Neuronal stem cell (in vitro differentiated cells): Measurements from ENCODE around the gene ACBD7. TPM values are rescaled to one million over a fixed set of nuclear protein-coding genes. Genes with fewer than 3 reads are reported as not detected.

Experiments used
- DNase-seq: peaks from one replicate; pipeline ENCODE4 v3.0.0-alpha.2; 2013; ENCODE audit warnings: low spot score
- H2AFZ ChIP-seq: one replicate; pipeline ENCODE4 v1.6.1; 2013; ENCODE audit warnings: mild to moderate bottlenecking, low read length, inconsistent platforms
- H2AK5ac ChIP-seq: 2 replicates; pipeline ENCODE4 v1.6.1; 2013; ENCODE audit warnings: low read depth, mild to moderate bottlenecking, inconsistent platforms, low read length, moderate library complexity, mixed read lengths
- H2BK120ac ChIP-seq: 2 replicates; pipeline ENCODE4 v1.6.1; 2013; ENCODE audit warnings: low read depth, mild to moderate bottlenecking, inconsistent platforms, low read length, moderate library complexity, mixed read lengths
- H2BK12ac ChIP-seq: one replicate; pipeline ENCODE4 v1.6.1; 2013; ENCODE audit warnings: low read length, inconsistent platforms
- H2BK15ac ChIP-seq: 2 replicates; pipeline ENCODE4 v1.6.1; 2013; ENCODE audit warnings: mild to moderate bottlenecking, low read length, inconsistent platforms, mixed read lengths
- H2BK5ac ChIP-seq: one replicate; pipeline ENCODE4 v1.6.1; 2013; ENCODE audit warnings: inconsistent platforms, mild to moderate bottlenecking, low read length, moderate library complexity
- H3K14ac ChIP-seq: one replicate; pipeline ENCODE4 v1.6.1; 2013; ENCODE audit warnings: low read length, inconsistent platforms
- H3K18ac ChIP-seq: 2 replicates; pipeline ENCODE4 v1.6.1; 2013; ENCODE audit warnings: low read length, inconsistent platforms
- H3K23ac ChIP-seq: 2 replicates; pipeline ENCODE4 v1.6.1; 2013; ENCODE audit warnings: low read depth, mild to moderate bottlenecking, mixed read lengths, low read length, inconsistent platforms; ENCODE audit not compliant: poor library complexity
- H3K27ac ChIP-seq: replicated peaks from 3 replicates; pipeline ENCODE4 v1.5.1; 2013; ENCODE audit warnings: low read length, inconsistent platforms
- H3K27me3 ChIP-seq, 3 experiments: 2 replicates each; pipeline ENCODE4 v1.6.1; 2013; ENCODE audit warnings: low read length in 3 of 3, mild to moderate bottlenecking in 2 of 3, inconsistent platforms in 1 of 3, low read depth in 1 of 3, mixed read lengths in 1 of 3, moderate library complexity in 1 of 3; ENCODE audit not compliant: control insufficient read depth in 3 of 3, insufficient read depth in 3 of 3
- H3K36me3 ChIP-seq, 2 donors: replicated peaks in 1 of 2; 2 replicates each; pipeline ENCODE4 v1.6.1; 2013; ENCODE audit warnings: low read length in 2 of 2; ENCODE audit not compliant: control insufficient read depth in 2 of 2, insufficient read depth in 2 of 2
- H3K4ac ChIP-seq: 2 replicates; pipeline ENCODE4 v1.6.1; 2013; ENCODE audit warnings: inconsistent platforms, mild to moderate bottlenecking, low read length, moderate library complexity
- H3K4me1 ChIP-seq, 2 donors: 1 replicate in 1 of 2; 2 replicates in 1 of 2; pipeline ENCODE4 v1.6.1; 2013; ENCODE audit warnings: low read length in 2 of 2, low read depth in 1 of 2; ENCODE audit not compliant: control insufficient read depth in 2 of 2, insufficient read depth in 1 of 2
- H3K4me2 ChIP-seq: one replicate; pipeline ENCODE4 v1.6.1; 2013; ENCODE audit warnings: mild to moderate bottlenecking, low read length, inconsistent platforms; ENCODE audit not compliant: insufficient read depth, poor library complexity, severe bottlenecking
- H3K4me3 ChIP-seq, 2 donors: 2 replicates each; pipeline ENCODE4 v1.5.1; 2013; ENCODE audit warnings: low read length in 2 of 2, mild to moderate bottlenecking in 2 of 2, inconsistent platforms in 1 of 2, moderate library complexity in 1 of 2
- H3K79me1 ChIP-seq: one replicate; pipeline ENCODE4 v1.6.1; 2013; ENCODE audit warnings: low read depth, mild to moderate bottlenecking, inconsistent platforms, low read length, moderate library complexity
- H3K9ac ChIP-seq: one replicate; pipeline ENCODE4 v1.6.1; 2013; ENCODE audit warnings: mild to moderate bottlenecking, low read depth, low read length, inconsistent platforms; ENCODE audit not compliant: poor library complexity
- H3K9me3 ChIP-seq, 2 donors: replicated peaks in 1 of 2; 2 replicates each; pipeline versions ENCODE3 to v1.6.1; 2013; ENCODE audit warnings: low read length in 2 of 2, mild to moderate bottlenecking in 2 of 2, inconsistent platforms in 1 of 2, low read depth in 1 of 2, mixed read lengths in 1 of 2, moderate library complexity in 1 of 2; ENCODE audit not compliant: control insufficient read depth in 2 of 2, insufficient read depth in 1 of 2
- H4K8ac ChIP-seq: one replicate; pipeline ENCODE4 v1.6.1; 2013; ENCODE audit warnings: low read depth, mild to moderate bottlenecking, inconsistent platforms, low read length, moderate library complexity
- H4K91ac ChIP-seq: one replicate; pipeline ENCODE4 v1.6.1; 2013; ENCODE audit warnings: low read length, low read depth, mild to moderate bottlenecking, inconsistent platforms; ENCODE audit not compliant: poor library complexity
- WGBS, 2 donors: extraction: QIAGEN DNeasy Blood & Tissue Kit; methylation state at CpG; one replicate each; pipeline ENCODE4 v1.1.7; 2013; ENCODE audit warnings: missing lambda C conversion rate in 2 of 2, mixed read lengths in 1 of 2; ENCODE audit not compliant: insufficient read length in 2 of 2, insufficient replicate concordance in 1 of 2; ENCODE audit errors: extremely low coverage in 2 of 2; 5-methylcytosine and 5-hydroxymethylcytosine counted together
- polyA plus RNA-seq, 2 experiments: library from polyadenylated mRNA; stranded (reverse); fragments of 200-250 nt; gene quantifications; one replicate each; pipeline ENCODE4 v1.2.3, GENCODE V29; 2013

Gene ACBD7
- polyA plus RNA-seq (2013, experiment 1 of 2), result 29.0 TPM
- polyA plus RNA-seq (2013, experiment 2 of 2), result 30.5 TPM

DNA sequence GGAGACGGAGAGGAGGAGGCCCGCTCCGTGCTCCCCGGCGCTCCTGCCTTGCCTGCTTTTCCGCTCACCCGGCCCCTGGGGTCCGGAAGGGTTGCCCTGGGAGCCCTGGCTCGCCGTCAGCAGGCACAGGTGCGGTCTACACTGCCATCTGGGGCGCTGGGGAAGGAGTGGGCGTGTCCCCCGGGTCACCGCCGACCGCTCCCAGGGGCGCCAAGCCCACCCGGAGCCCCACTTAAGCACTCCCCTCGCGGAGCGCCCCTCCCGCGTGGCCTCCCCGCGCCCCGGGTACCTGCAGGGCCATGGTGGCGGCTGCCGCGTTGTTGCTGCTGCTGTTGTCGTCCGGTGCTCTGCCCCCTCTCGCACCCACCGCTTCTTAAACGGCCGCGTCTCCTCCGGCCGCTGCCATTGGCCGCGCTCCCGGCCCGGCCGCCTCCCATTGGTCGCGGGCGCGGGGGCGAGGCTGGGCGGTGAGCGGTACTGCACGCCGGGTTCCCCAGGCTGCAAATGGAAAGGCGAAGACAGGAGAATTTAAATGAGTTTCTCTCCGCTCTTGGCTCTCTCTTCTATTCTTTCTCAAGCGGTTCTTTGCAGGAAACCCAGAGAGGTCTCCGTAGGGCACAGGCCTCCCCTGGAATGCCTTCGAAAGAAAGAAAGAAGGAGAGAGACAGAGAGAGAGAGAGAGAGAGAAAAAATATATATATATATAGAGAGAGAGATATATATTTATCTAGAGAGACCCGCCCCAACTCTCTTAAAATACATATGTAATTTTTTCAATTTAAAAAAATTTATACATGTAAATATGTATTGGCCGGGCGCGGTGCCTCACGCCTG lies at the start of gene ACBD7:
ACBD7 (minus strand) TSS at position 349 of the 834 bp plus-strand sequence; CDS start at position 301, 48 bp downstream.
- peak within 1 kb of the TSS; percentile 38 for H3K14ac ChIP-seq
- peak within 1 kb of the TSS; percentile 83 to 96 for H3K4me3 ChIP-seq
- peak within 1 kb of the TSS; percentile 39 for H2BK5ac ChIP-seq
- H4K8ac ChIP-seq, result no peak within 1 kb of the TSS
- DNase-seq, result peak; percentile 84
- WGBS, 2 donors, result no CpG with 5 or more reads among the region's 63 CpGs
- H2AFZ ChIP-seq, result peak within 1 kb of the TSS; percentile 100
- peak within 1 kb of the TSS; percentile 88 for H3K9ac ChIP-seq
- peaks cover 3% of the 10 kb centered on the region for H3K79me1 ChIP-seq
- no peak within 1 kb of the TSS for H2BK12ac ChIP-seq
- peak within 1 kb of the TSS; percentile 58 for H2BK15ac ChIP-seq
- peaks cover 4 to 5% of the 10 kb centered on the region in 2 donors for H3K9me3 ChIP-seq
- no peak within 1 kb of the TSS for H2BK120ac ChIP-seq
- H3K4me2 ChIP-seq, result peak within 1 kb of the TSS; percentile 66
- peaks cover 5 to 6% of the 10 kb centered on the region in 2 donors for H3K4me1 ChIP-seq
- no peaks in the 10 kb centered on the region for H3K27me3 ChIP-seq
- no peak within 1 kb of the TSS for H3K27ac ChIP-seq
- H3K18ac ChIP-seq, result peak within 1 kb of the TSS; percentile 97
- peaks cover 0 to 3% of the 10 kb centered on the region in 2 donors for H3K36me3 ChIP-seq
- no peak within 1 kb of the TSS for H2AK5ac ChIP-seq
- H4K91ac ChIP-seq, result no peak within 1 kb of the TSS
- H3K23ac ChIP-seq, result no peak within 1 kb of the TSS
- H3K4ac ChIP-seq, result no peak within 1 kb of the TSS

DNA sequence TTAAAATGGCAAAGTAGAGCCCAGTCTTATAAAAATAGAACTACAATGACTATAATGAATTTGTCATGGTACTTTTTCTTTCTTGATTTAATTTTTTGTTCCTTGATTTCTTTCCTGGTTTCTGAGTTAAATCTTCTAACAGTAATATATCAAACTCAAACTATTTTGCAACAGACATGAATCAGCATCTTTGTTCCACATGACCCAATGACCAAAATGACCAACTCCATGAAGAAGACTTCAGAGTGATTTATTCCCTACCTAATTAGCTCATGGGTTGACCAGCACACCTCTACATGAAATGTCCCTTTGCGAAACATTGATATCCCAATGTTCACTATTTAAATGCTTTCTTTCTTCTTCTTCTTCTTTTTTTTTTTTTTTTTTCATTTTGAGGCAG lies 49.1 kb upstream of the ACBD7 start:
- Histone ChIP-seq H3K18ac (no peak overlapping the region), H3K4me1 (peaks cover 4 to 13% of the 10 kb centered on the region in 2 donors), H4K91ac (no peak overlapping the region), H3K36me3 (peaks cover 18 to 64% of the 10 kb centered on the region in 2 donors), H2BK15ac (no peak overlapping the region), H2BK5ac (no peak overlapping the region), H3K9me3 (no peaks in the 10 kb centered on the region), H3K4ac (no peak overlapping the region), H3K4me3 (no peak overlapping the region), H3K27ac (no peak overlapping the region), H3K27me3 (no peaks in the 10 kb centered on the region), H2BK12ac (no peak overlapping the region), H3K9ac (no peak overlapping the region), H3K23ac (no peak overlapping the region), H2AFZ (no peak overlapping the region), H4K8ac (no peak overlapping the region), H2BK120ac (no peak overlapping the region), H3K14ac (no peak overlapping the region), H2AK5ac (no peak overlapping the region), H3K4me2 (no peak overlapping the region), H3K79me1 (no peaks in the 10 kb centered on the region)
- WGBS, 2 donors, result no CpG with 5 or more reads among the region's 1 CpG
- DNase-seq, result no peak

DNA sequence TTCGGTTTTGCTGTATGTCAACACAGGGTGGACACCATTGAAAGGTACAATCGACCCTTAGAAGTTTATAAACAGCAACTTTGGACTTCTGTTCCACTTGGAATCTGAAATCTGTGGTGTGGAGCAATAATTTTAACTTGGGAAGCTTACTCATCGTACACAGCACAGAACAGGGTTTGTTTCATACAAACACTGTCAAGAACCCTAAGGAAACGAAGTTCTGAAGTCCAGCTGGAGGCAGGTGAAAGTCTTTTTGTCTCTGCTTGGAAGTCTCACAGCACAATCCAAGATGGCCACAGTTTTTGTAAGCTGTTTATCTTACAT lies 48.4 kb upstream of the ACBD7 start:
- H2BK12ac ChIP-seq, result no peak overlapping the region
- no peak overlapping the region for H3K4ac ChIP-seq
- H3K79me1 ChIP-seq, result no peaks in the 10 kb centered on the region
- H3K27me3 ChIP-seq, result no peaks in the 10 kb centered on the region
- H3K23ac ChIP-seq, result no peak overlapping the region
- H4K8ac ChIP-seq, result no peak overlapping the region
- H3K4me2 ChIP-seq, result no peak overlapping the region
- peaks cover 20 to 71% of the 10 kb centered on the region in 2 donors for H3K36me3 ChIP-seq
- H3K4me1 ChIP-seq, result peaks cover 4 to 13% of the 10 kb centered on the region in 2 donors
- H2BK15ac ChIP-seq, result no peak overlapping the region
- H3K18ac ChIP-seq, result no peak overlapping the region
- H3K4me3 ChIP-seq, result no peak overlapping the region
- H3K14ac ChIP-seq, result no peak overlapping the region
- H2BK5ac ChIP-seq, result no peak overlapping the region
- no peak overlapping the region for H2AK5ac ChIP-seq
- H2BK120ac ChIP-seq, result no peak overlapping the region
- no peak overlapping the region for H3K27ac ChIP-seq
- no CpG with 5 or more reads among the region's 4 CpGs for WGBS, 2 donors
- H4K91ac ChIP-seq, result no peak overlapping the region
- DNase-seq, result no peak
- H2AFZ ChIP-seq, result no peak overlapping the region
- no peak overlapping the region for H3K9ac ChIP-seq
- no peaks in the 10 kb centered on the region for H3K9me3 ChIP-seq

DNA sequence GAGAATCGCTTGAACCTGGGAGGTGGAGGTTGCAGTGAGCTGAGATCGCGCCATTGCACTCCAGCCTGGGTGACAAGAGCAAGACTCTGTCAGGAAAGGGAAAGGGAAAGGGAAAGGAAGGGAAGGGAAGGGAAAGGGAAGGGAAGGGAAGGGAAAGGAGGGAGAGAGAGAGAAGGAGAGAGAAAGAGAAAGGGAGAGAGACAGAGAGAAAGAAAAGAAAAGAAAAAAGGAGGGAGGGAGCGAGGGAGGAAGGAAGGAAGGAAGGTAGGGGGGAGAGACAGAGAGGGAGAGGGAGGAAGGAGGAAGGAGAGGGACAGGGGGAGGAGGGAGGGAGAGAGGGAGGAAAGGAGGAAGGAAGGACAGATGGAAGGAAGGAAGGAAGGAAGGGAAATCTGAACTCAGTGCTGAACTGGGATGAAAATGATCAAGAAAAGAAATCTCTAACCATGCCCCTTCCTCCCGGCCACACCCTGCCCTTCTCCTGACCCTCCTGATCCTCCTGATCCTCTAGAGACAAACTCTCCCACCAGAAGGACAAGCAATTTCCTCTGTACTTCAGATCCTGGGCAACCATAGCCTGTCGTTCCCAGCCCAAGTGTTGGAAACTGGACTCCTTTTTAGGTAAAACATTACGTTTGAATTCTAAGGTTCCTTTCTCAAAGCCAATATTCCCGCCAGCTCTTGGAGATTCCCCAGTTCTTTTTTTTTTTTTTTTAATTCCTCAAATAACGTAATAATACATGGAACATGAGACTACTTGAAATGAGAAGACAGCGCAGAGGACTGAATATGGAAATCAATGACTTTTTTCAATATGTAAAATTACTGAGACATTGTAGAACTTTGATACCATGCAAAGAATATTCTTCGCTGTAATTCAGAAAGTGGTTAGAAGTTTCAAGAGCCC lies 47.8 kb upstream of the ACBD7 start:
- H4K8ac ChIP-seq, result no peak overlapping the region
- H2AK5ac ChIP-seq, result no peak overlapping the region
- H3K9ac ChIP-seq, result no peak overlapping the region
- DNase-seq, result no peak
- H3K27ac ChIP-seq, result no peak overlapping the region
- H2AFZ ChIP-seq, result no peak overlapping the region
- no peak overlapping the region for H3K4me2 ChIP-seq
- no peak overlapping the region for H3K23ac ChIP-seq
- H3K79me1 ChIP-seq, result no peaks in the 10 kb centered on the region
- no peak overlapping the region for H2BK12ac ChIP-seq
- WGBS, 2 donors, result no CpG with 5 or more reads among the region's 11 CpGs
- H4K91ac ChIP-seq, result no peak overlapping the region
- no peak overlapping the region for H3K14ac ChIP-seq
- H2BK5ac ChIP-seq, result no peak overlapping the region
- no peaks in the 10 kb centered on the region for H3K9me3 ChIP-seq
- H2BK120ac ChIP-seq, result no peak overlapping the region
- no peak overlapping the region for H2BK15ac ChIP-seq
- H3K36me3 ChIP-seq, result peaks cover 20 to 77% of the 10 kb centered on the region in 2 donors
- H3K27me3 ChIP-seq, result no peaks in the 10 kb centered on the region
- H3K4me3 ChIP-seq, result no peak overlapping the region
- peaks cover 4 to 8% of the 10 kb centered on the region in 2 donors for H3K4me1 ChIP-seq
- no peak overlapping the region for H3K4ac ChIP-seq
- no peak overlapping the region for H3K18ac ChIP-seq
